SK-N-SH (cell line): ENCODE data around the gene BBIP1. TPM values are rescaled to one million over a fixed set of nuclear protein-coding genes. Genes with fewer than 3 reads are reported as not detected.

ENCODE experiments used
- CTCF ChIA-PET: fragments of 300-600, 350-600 bp; formaldehyde crosslinking; extraction: SDS; loops from one replicate; lab custom pipeline; 2021; lab: Yijun Ruan, JAX
- POLR2A ChIA-PET: fragments of 350-600 bp; sonication (Branson Sonifier 250); formaldehyde crosslinking; extraction: SDS; loops from one replicate; lab custom pipeline; 2020; ENCODE audit warnings: antibody characterized with exemption, inconsistent platforms; lab: Yijun Ruan, JAX
- DNase-seq: peaks from one replicate; pipeline ENCODE4 v3.0.0; 2012
- H2AFZ ChIP-seq: fragments of 200-600 bp; sonication (generic); 2 replicates; pipeline ENCODE4 v1.8.1; 2016; ENCODE audit warnings: antibody characterized with exemption, mild to moderate bottlenecking, low read depth
- H3F3A ChIP-seq: fragments of 200-600 bp; sonication (generic); replicated peaks from 2 replicates; pipeline ENCODE3; 2016; ENCODE audit warnings: antibody characterized with exemption, mild to moderate bottlenecking; ENCODE audit not compliant: insufficient read depth
- H3K27ac ChIP-seq, 2 experiments: fragments of 200-500 bp in 1 of 2; fragments of 200-600 bp in 1 of 2; sonication (Bioruptor generic) in 1 of 2; sonication (generic), shearing (Covaris generic) in 1 of 2; 2 replicates each; pipeline versions ENCODE4 v1.5.1 to v1.6.1; 2014 to 2016; ENCODE audit warnings: low read depth in 2 of 2, inconsistent platforms in 1 of 2, low read length in 1 of 2, mild to moderate bottlenecking in 1 of 2, mixed read lengths in 1 of 2
- H3K27me3 ChIP-seq: fragments of 200-600 bp; sonication (generic), shearing (Covaris generic); 2 replicates; pipeline ENCODE4 v1.6.1; 2016; ENCODE audit warnings: mixed run types; ENCODE audit not compliant: insufficient read depth
- H3K36me3 ChIP-seq, 2 experiments: fragments of 200-500 bp in 1 of 2; fragments of 200-600 bp in 1 of 2; sonication (Bioruptor generic) in 1 of 2; sonication (generic) in 1 of 2; replicated peaks in 1 of 2; 2 replicates each; pipeline versions ENCODE3 to v1.5.1; 2014 to 2016; ENCODE audit warnings: low read length in 1 of 2, mild to moderate bottlenecking in 1 of 2; ENCODE audit not compliant: insufficient read depth in 2 of 2, control insufficient read depth in 1 of 2
- H3K4me1 ChIP-seq, 2 experiments: fragments of 200-500 bp in 1 of 2; fragments of 200-600 bp in 1 of 2; sonication (Bioruptor generic) in 1 of 2; sonication (generic), shearing (Covaris generic) in 1 of 2; 2 replicates each; pipeline versions ENCODE4 v1.5.1 to v1.6.1; 2014 to 2016; ENCODE audit warnings: low read depth in 1 of 2, low read length in 1 of 2, mixed run types in 1 of 2; ENCODE audit not compliant: insufficient read depth in 2 of 2, control insufficient read depth in 1 of 2
- H3K4me2 ChIP-seq: fragments of 200-600 bp; sonication (generic), shearing (Covaris generic); 2 replicates; pipeline ENCODE4 v1.6.1; 2017; ENCODE audit warnings: mixed run types
- H3K4me3 ChIP-seq, 2 experiments: fragments of 200-500 bp in 1 of 2; fragments of 200-600 bp in 1 of 2; sonication (Bioruptor generic) in 1 of 2; sonication (generic), shearing (Covaris generic) in 1 of 2; 2 replicates each; pipeline versions ENCODE4 v1.5.1 to v1.8.1; 2014 to 2016; ENCODE audit warnings: low read depth in 2 of 2, inconsistent platforms in 1 of 2, low read length in 1 of 2, mild to moderate bottlenecking in 1 of 2, mixed read lengths in 1 of 2, moderate library complexity in 1 of 2
- H3K79me2 ChIP-seq: fragments of 200-600 bp; sonication (generic); 2 replicates; pipeline ENCODE4 v1.8.1; 2017; ENCODE audit warnings: mild to moderate bottlenecking; ENCODE audit not compliant: insufficient read depth
- H3K9ac ChIP-seq: fragments of 200-600 bp; sonication (generic); 2 replicates; pipeline ENCODE4 v1.6.1; 2017; ENCODE audit warnings: mixed run types
- H3K9me2 ChIP-seq: fragments of 200-600 bp; sonication (generic); 2 replicates; pipeline ENCODE4 v1.6.1; 2017; ENCODE audit warnings: mixed run types
- H3K9me3 ChIP-seq: fragments of 200-600 bp; sonication (generic); 2 replicates; pipeline ENCODE4 v1.6.1; 2017; ENCODE audit warnings: mixed run types, mild to moderate bottlenecking, moderate library complexity
- H4K20me1 ChIP-seq: fragments of 200-600 bp; sonication (generic); 2 replicates; pipeline ENCODE4 v1.6.1; 2017; ENCODE audit warnings: mild to moderate bottlenecking, mixed run types; ENCODE audit not compliant: insufficient read depth
- ELF1 ChIP-seq: IDR thresholded peaks from 2 replicates; pipeline ENCODE4 v1.4.0; 2012
- EP300 ChIP-seq, 2 experiments: IDR thresholded peaks; 2 replicates each; pipeline versions ENCODE4 v1.4.0 to v1.6.1; 2012; ENCODE audit warnings: borderline replicate concordance in 1 of 2, low read depth in 1 of 2, low read length in 1 of 2
- EZH2phosphoT487 ChIP-seq: fragments of 200-600 bp; sonication (generic); IDR thresholded peaks from 2 replicates; pipeline ENCODE4 v1.6.1; 2017; ENCODE audit warnings: low read depth, mixed run types, mild to moderate bottlenecking, antibody characterized with exemption, moderate library complexity, borderline replicate concordance
- FOSL2 ChIP-seq: IDR thresholded peaks from 2 replicates; pipeline ENCODE4 v1.4.0; 2012; ENCODE audit warnings: low read depth, mild to moderate bottlenecking, moderate library complexity, borderline replicate concordance
- FOXJ3 ChIP-seq: sonication (generic); formaldehyde crosslinking; IDR thresholded peaks from 2 replicates; pipeline ENCODE4 v1.5.1; 2020; ENCODE audit warnings: mild to moderate bottlenecking, missing genetic modification reagents
- GABPA ChIP-seq: IDR thresholded peaks from 2 replicates; pipeline ENCODE4 v1.4.0; 2012; ENCODE audit warnings: low read depth, mild to moderate bottlenecking
- RXRA ChIP-seq: IDR thresholded peaks from 2 replicates; pipeline ENCODE4 v1.4.0; 2012; ENCODE audit warnings: low read depth, mild to moderate bottlenecking, borderline replicate concordance
- YY1 ChIP-seq: IDR thresholded peaks from 2 replicates; pipeline ENCODE4 v1.4.0; 2012; ENCODE audit warnings: low read depth, mild to moderate bottlenecking
- WGBS: methylation state at CpG from one replicate; pipeline ENCODE4 v1.1.6; 2017; ENCODE audit warnings: low lambda C conversion rate; 5-methylcytosine and 5-hydroxymethylcytosine counted together
- polyA plus RNA-seq, 3 experiments: library from polyadenylated mRNA; depleted of rRNA; stranded (reverse); fragments of >200 nt; gene quantifications; 2 replicates each; pipeline ENCODE4 v1.2.3, GENCODE V29; 2012
- TF ChIP-seq, protein P1 (sequence below): fragments of 200-600 bp; sonication (generic); IDR thresholded peaks from 2 replicates; pipeline ENCODE4 v1.6.1; 2017; ENCODE audit warnings: antibody characterized with exemption, mild to moderate bottlenecking, moderate library complexity
- TF ChIP-seq, protein P2 (sequence below): IDR thresholded peaks from 2 replicates; pipeline ENCODE4; 2012
- TF ChIP-seq, protein P3 (sequence below): fragments of 150-350 bp; IDR thresholded peaks from 2 replicates; pipeline ENCODE4 v1.6.1; 2016; ENCODE audit warnings: mild to moderate bottlenecking, low read depth, low read length

The BBIP1 gene
- polyA plus RNA-seq, 1 of the 3 experiments (the other 2 are of a cell fraction): 16.2 TPM

DNA sequence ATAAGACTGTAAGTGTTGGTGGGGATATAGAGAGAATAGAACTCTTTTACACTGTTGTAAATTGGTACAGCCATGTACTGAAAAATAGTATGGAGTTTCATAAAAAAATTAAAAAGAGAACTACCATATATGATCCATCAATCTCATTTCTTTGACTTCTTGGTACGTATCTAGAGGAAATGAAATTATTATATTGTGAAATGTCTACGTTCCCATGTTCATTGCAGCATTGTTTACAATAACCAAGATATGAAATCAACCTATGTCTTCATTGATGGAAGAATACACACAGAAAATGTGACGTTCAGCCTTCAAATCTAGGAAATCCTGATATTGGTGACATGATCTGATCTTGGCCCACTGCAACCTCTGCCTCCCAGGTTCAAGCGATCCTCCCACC is 32.4 kb upstream of the BBIP1 start:
- Histone ChIP-seq H3K27ac (no peak overlapping the region), H3K36me3 (peaks cover 17 to 29% of the 10 kb centered on the region in 2 experiments), H3K9me2 (no peaks in the 10 kb centered on the region), H4K20me1 (peaks cover 33% of the 10 kb centered on the region), H3K4me2 (no peak overlapping the region), H3F3A (peaks cover 11% of the 10 kb centered on the region), H3K27me3 (no peaks in the 10 kb centered on the region), H3K9ac (no peak overlapping the region), H3K9me3 (no peaks in the 10 kb centered on the region; the same call in 1 of the 2 replicates), H3K4me1 (peaks cover 0 to 3% of the 10 kb centered on the region in 2 experiments; a peak in 1 of 4 replicates), H3K79me2 (peaks cover 93% of the 10 kb centered on the region), H2AFZ (no peak overlapping the region), H3K4me3 (no peak overlapping the region)
- POLR2A ChIA-PET: no interaction called here
- WGBS: 97% methylated on average over 4 of the region's 4 CpGs
- CTCF ChIA-PET: no interaction called here
- DNase-seq: no peak
- TF ChIP-seq RXRA: no peak

DNA sequence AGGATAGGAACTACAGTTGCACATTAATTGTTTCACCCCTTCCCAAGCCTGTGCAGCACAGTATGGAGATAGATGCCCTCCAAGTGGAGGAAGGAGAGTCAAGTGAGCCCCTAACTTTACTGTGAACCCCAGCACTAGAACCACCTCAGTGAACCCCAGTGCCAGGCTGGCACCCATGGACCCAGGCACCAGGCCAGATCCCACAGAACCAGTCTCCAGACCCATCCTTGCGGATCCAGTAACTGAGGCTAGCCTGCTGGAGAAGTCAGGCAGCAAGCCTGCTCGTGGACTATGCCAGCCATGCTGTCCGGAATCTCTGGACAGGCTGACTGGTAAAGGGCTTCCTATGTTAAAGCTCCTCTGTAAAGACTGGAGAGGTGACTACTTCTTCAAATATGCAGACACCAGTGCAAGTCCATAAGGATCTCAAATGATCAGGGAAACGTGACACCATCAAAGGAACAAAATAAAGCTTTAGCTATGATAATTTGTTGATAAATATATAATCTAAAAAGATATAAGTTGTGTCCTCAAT is 28.1 kb upstream of the BBIP1 start:
- DNase-seq: no peak
- Histone ChIP-seq H3K9me2 (no peaks in the 10 kb centered on the region), H3K9me3 (no peaks in the 10 kb centered on the region; the same call in 1 of the 2 replicates), H4K20me1 (peaks cover 2% of the 10 kb centered on the region), H3K9ac (no peak overlapping the region), H3K27ac (no peak overlapping the region), H3F3A (peaks cover 11% of the 10 kb centered on the region), H3K27me3 (no peaks in the 10 kb centered on the region), H3K4me1 (peaks cover 0 to 3% of the 10 kb centered on the region in 2 experiments; a peak in 1 of 4 replicates), H3K79me2 (peaks cover 94% of the 10 kb centered on the region), H2AFZ (no peak overlapping the region), H3K4me3 (no peak overlapping the region), H3K4me2 (no peak overlapping the region), H3K36me3 (peaks cover 38 to 50% of the 10 kb centered on the region in 2 experiments)
- 59% methylated on average over 3 of the region's 4 CpGs for WGBS
- ChIA-PET CTCF (no interaction called here), POLR2A (interaction anchor here (1.1 kb wide), 1 partner anchor 28 kb away, joined by 3 read pairs; the partner anchor contains the start of genes BBIP1 and SHOC2)
- no peak for TF ChIP-seq FOXJ3 (CRISPR knock-in tag)
- no peak for TF ChIP-seq FOSL2
- TF ChIP-seq GABPA: no peak
- TF ChIP-seq, protein P1, sequence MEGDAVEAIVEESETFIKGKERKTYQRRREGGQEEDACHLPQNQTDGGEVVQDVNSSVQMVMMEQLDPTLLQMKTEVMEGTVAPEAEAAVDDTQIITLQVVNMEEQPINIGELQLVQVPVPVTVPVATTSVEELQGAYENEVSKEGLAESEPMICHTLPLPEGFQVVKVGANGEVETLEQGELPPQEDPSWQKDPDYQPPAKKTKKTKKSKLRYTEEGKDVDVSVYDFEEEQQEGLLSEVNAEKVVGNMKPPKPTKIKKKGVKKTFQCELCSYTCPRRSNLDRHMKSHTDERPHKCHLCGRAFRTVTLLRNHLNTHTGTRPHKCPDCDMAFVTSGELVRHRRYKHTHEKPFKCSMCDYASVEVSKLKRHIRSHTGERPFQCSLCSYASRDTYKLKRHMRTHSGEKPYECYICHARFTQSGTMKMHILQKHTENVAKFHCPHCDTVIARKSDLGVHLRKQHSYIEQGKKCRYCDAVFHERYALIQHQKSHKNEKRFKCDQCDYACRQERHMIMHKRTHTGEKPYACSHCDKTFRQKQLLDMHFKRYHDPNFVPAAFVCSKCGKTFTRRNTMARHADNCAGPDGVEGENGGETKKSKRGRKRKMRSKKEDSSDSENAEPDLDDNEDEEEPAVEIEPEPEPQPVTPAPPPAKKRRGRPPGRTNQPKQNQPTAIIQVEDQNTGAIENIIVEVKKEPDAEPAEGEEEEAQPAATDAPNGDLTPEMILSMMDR: no peak
- TF ChIP-seq, protein P2, sequence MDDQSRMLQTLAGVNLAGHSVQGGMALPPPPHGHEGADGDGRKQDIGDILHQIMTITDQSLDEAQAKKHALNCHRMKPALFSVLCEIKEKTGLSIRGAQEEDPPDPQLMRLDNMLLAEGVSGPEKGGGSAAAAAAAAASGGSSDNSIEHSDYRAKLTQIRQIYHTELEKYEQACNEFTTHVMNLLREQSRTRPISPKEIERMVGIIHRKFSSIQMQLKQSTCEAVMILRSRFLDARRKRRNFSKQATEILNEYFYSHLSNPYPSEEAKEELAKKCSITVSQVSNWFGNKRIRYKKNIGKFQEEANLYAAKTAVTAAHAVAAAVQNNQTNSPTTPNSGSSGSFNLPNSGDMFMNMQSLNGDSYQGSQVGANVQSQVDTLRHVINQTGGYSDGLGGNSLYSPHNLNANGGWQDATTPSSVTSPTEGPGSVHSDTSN: no peak
- TF ChIP-seq ELF1: no peak
- TF ChIP-seq YY1: no peak
- TF ChIP-seq EZH2phosphoT487: no peak
- TF ChIP-seq, protein P3, sequence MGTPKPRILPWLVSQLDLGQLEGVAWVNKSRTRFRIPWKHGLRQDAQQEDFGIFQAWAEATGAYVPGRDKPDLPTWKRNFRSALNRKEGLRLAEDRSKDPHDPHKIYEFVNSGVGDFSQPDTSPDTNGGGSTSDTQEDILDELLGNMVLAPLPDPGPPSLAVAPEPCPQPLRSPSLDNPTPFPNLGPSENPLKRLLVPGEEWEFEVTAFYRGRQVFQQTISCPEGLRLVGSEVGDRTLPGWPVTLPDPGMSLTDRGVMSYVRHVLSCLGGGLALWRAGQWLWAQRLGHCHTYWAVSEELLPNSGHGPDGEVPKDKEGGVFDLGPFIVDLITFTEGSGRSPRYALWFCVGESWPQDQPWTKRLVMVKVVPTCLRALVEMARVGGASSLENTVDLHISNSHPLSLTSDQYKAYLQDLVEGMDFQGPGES: no peak
- TF ChIP-seq EP300 (IDR thresholded peaks at IDR 0.05; ENCODE audit: borderline replicate concordance in 1 of 2, low read depth in 1 of 2, low read length in 1 of 2): no peak
